Naive thymus-derived CD4-positive, alpha-beta T cell (primary cell): ENCODE data around the gene UNC13A. TPM values are rescaled to one million over a fixed set of nuclear protein-coding genes. Genes with fewer than 3 reads are reported as not detected.

Experiments used
- ATAC-seq: fragments of 150-1000 bp; cut with Tn5 transposase; 2 replicates; pipeline ENCODE4 v1.10.0; 2021; ENCODE audit warnings: mild to moderate bottlenecking, moderate library complexity
- CTCF ChIA-PET: fragments of 350-600 bp; sonication (Branson Sonifier 250); formaldehyde crosslinking; loops from one replicate; lab custom pipeline; 2021; ENCODE audit warnings: antibody characterized with exemption; lab: Charles Lee
- POLR2A ChIA-PET: fragments of 350-600 bp; sonication (Branson Sonifier 250); formaldehyde crosslinking; loops from one replicate; lab custom pipeline; 2021; ENCODE audit warnings: antibody characterized with exemption, inconsistent platforms; lab: Charles Lee
- DNase-seq, 9 donors: peaks; one replicate each; pipeline versions ENCODE4 v3.0.0 to v3.0.0-alpha.2; 2020 to 2022; ENCODE audit warnings: mixed read lengths in 1 of 9
- H3K27ac ChIP-seq: one replicate; pipeline ENCODE4 v1.7.0; 2013; ENCODE audit warnings: mild to moderate bottlenecking, low read depth, low read length, moderate library complexity
- H3K27me3 ChIP-seq, 2 donors: one replicate each; pipeline ENCODE4 v1.7.0; 2013; ENCODE audit warnings: low read length in 2 of 2, mild to moderate bottlenecking in 2 of 2, moderate library complexity in 2 of 2; ENCODE audit not compliant: control insufficient read depth in 2 of 2, insufficient read depth in 2 of 2
- H3K36me3 ChIP-seq, 3 experiments: 1 replicate in 2 of 3; 2 replicates in 1 of 3; pipeline ENCODE4 v1.7.0; 2013; ENCODE audit warnings: low read length in 3 of 3, mild to moderate bottlenecking in 3 of 3, moderate library complexity in 1 of 3; ENCODE audit not compliant: insufficient read depth in 3 of 3, control insufficient read depth in 2 of 3
- H3K4me1 ChIP-seq, 2 donors: one replicate each; pipeline ENCODE4 v1.7.0; 2013; ENCODE audit warnings: low read length in 2 of 2, mild to moderate bottlenecking in 2 of 2, moderate library complexity in 1 of 2; ENCODE audit not compliant: control insufficient read depth in 2 of 2, insufficient read depth in 2 of 2
- H3K4me3 ChIP-seq: 2 replicates; pipeline ENCODE4 v1.7.0; 2013; ENCODE audit warnings: mild to moderate bottlenecking, low read length
- H3K9me3 ChIP-seq, 3 experiments: 1 replicate in 2 of 3; 2 replicates in 1 of 3; pipeline ENCODE4 v1.7.0; 2013; ENCODE audit warnings: low read length in 3 of 3; ENCODE audit not compliant: control insufficient read depth in 2 of 3
- H3K27ac Mint-ChIP-seq, 9 donors: one replicate each; pipeline ENCODE4 v1.8.0; 2020 to 2022; ENCODE audit warnings: mixed read lengths in 9 of 9, mild to moderate bottlenecking in 8 of 9, moderate library complexity in 5 of 9, inconsistent platforms in 2 of 9
- H3K27me3 Mint-ChIP-seq, 5 donors: one replicate each; pipeline ENCODE4 v1.8.0; 2021 to 2022; ENCODE audit warnings: mixed read lengths in 5 of 5, mild to moderate bottlenecking in 1 of 5
- H3K36me3 Mint-ChIP-seq, 5 donors: one replicate each; pipeline ENCODE4 v1.8.0; 2020 to 2022; ENCODE audit warnings: mixed read lengths in 5 of 5, mild to moderate bottlenecking in 3 of 5, inconsistent platforms in 1 of 5
- H3K4me1 Mint-ChIP-seq, 7 donors: one replicate each; pipeline ENCODE4 v1.8.0; 2020 to 2022; ENCODE audit warnings: mixed read lengths in 7 of 7, mild to moderate bottlenecking in 3 of 7, inconsistent platforms in 1 of 7
- H3K4me3 Mint-ChIP-seq, 10 donors: one replicate each; pipeline ENCODE4 v1.8.0; 2020 to 2022; ENCODE audit warnings: mild to moderate bottlenecking in 10 of 10, mixed read lengths in 10 of 10, moderate library complexity in 6 of 10, inconsistent platforms in 2 of 10
- H3K9me3 Mint-ChIP-seq, 11 donors: one replicate each; pipeline ENCODE4 v1.8.0; 2020 to 2022; ENCODE audit warnings: mixed read lengths in 11 of 11, mild to moderate bottlenecking in 4 of 11, inconsistent platforms in 1 of 11, moderate library complexity in 1 of 11
- intact Hi-C, 2 donors: fragments of 100-400 bp; cut with micrococcal nuclease; formaldehyde crosslinking; loops; one replicate each; pipeline ENCODE4 v1.15.1; 2023
- polyA plus RNA-seq, 2 donors: library from polyadenylated mRNA; unstranded; fragments of 300-500 nt; fragmentation: Illumina TruSeq; gene quantifications; one replicate each; pipeline ENCODE4 v1.2.3, GENCODE V29; 2021
- total RNA-seq, 6 experiments: library from RNA in 5 of 6; stranded (reverse) in 5 of 6; gene quantifications; 1 replicate in 5 of 6; 2 replicates in 1 of 6; pipeline ENCODE4 v1.2.3 and lab custom pipeline; 2021 to 2026

The UNC13A gene
- total and polyA plus RNA-seq, 7 experiments from 2014 or later: 0.02 to 0.30 (median 0.04) TPM; not detected in 1

GRCh38 chr19:17648786-17649185 lies 39.4 kb downstream of the UNC13A start:
- H3K27ac ChIP-seq: no peak overlapping the region
- no peaks in the 10 kb centered on the region for H3K9me3 ChIP-seq
- H3K4me3 ChIP-seq: no peak overlapping the region
- H3K27me3 ChIP-seq: no peaks in the 10 kb centered on the region
- Mint-ChIP-seq H3K9me3 (peaks cover 0 to 4% (median 0%) of the 10 kb centered on the region in 11 donors), H3K27ac (no peak overlapping the region), H3K36me3 (no peaks in the 10 kb centered on the region), H3K4me1 (no peaks in the 10 kb centered on the region), H3K4me3 (no peak overlapping the region), H3K27me3 (peaks cover 3 to 19% (median 8%) of the 10 kb centered on the region in 5 donors)
- H3K36me3 ChIP-seq: no peaks in the 10 kb centered on the region
- no peaks in the 10 kb centered on the region for H3K4me1 ChIP-seq
- ATAC-seq (no peak), DNase-seq (no peak)
- POLR2A ChIA-PET: interaction anchor here (0.6 kb wide), 1 partner anchor 12 kb away, joined by 3 read pairs; no protein-coding TSS in a partner anchor
- CTCF ChIA-PET: no interaction called here
- intact Hi-C loops: no loop called here

- peaks cover 3 to 23% (median 12%) of the 10 kb centered on the region in 5 donors for H3K27me3 Mint-ChIP-seq
- H3K27ac Mint-ChIP-seq: no peak overlapping the region
- H3K4me1 ChIP-seq: no peaks in the 10 kb centered on the region
- H3K4me1 Mint-ChIP-seq: no peaks in the 10 kb centered on the region
- no peak overlapping the region for H3K4me3 ChIP-seq
- H3K36me3 ChIP-seq: no peaks in the 10 kb centered on the region
- CTCF ChIA-PET: no interaction called here
- ATAC-seq (no peak), DNase-seq (no peak)
- H3K27ac ChIP-seq: no peak overlapping the region
- H3K27me3 ChIP-seq: no peaks in the 10 kb centered on the region
- H3K9me3 ChIP-seq: no peaks in the 10 kb centered on the region
- peaks cover 0 to 4% (median 0%) of the 10 kb centered on the region in 11 donors for H3K9me3 Mint-ChIP-seq
- H3K4me3 Mint-ChIP-seq: no peak overlapping the region
- intact Hi-C loops: no loop called here
- H3K36me3 Mint-ChIP-seq: no peaks in the 10 kb centered on the region
- POLR2A ChIA-PET: no interaction called here
Observed at GRCh38 chr19:17648097-17648660, 40.0 kb downstream of the UNC13A start.

- no peaks in the 10 kb centered on the region for H3K4me1 ChIP-seq
- H3K36me3 ChIP-seq: no peaks in the 10 kb centered on the region
- H3K27me3 ChIP-seq: no peaks in the 10 kb centered on the region
- H3K27ac Mint-ChIP-seq: no peak overlapping the region
- H3K27me3 Mint-ChIP-seq: peaks cover 2 to 23% (median 12%) of the 10 kb centered on the region in 5 donors
- H3K9me3 ChIP-seq: no peaks in the 10 kb centered on the region
- intact Hi-C loops: no loop called here
- H3K4me1 Mint-ChIP-seq: no peaks in the 10 kb centered on the region
- H3K9me3 Mint-ChIP-seq: peaks cover 0 to 3% (median 0%) of the 10 kb centered on the region in 11 donors
- H3K27ac ChIP-seq: no peak overlapping the region
- ChIA-PET POLR2A (no interaction called here), CTCF (no interaction called here)
- no peak overlapping the region for H3K4me3 ChIP-seq
- DNase-seq (no peak), ATAC-seq (no peak)
- no peak overlapping the region for H3K4me3 Mint-ChIP-seq
- no peaks in the 10 kb centered on the region for H3K36me3 Mint-ChIP-seq
Observed at GRCh38 chr19:17647071-17648020, 40.8 kb downstream of the UNC13A start.

- no peak for DNase-seq
- CTCF ChIA-PET: no interaction called here
Observed at GRCh38 chr19:17646441-17646840, 41.7 kb downstream of the UNC13A start.

GRCh38 chr19:17645339-17645963 lies 42.7 kb downstream of the UNC13A start:
- no peak for ATAC-seq
- intact Hi-C loops: no loop called here
- peaks cover 0 to 23% (median 12%) of the 10 kb centered on the region in 5 donors for H3K27me3 Mint-ChIP-seq
- Histone ChIP-seq H3K4me1 (no peaks in the 10 kb centered on the region), H3K27ac (no peak overlapping the region), H3K9me3 (no peaks in the 10 kb centered on the region), H3K27me3 (no peaks in the 10 kb centered on the region), H3K36me3 (no peaks in the 10 kb centered on the region), H3K4me3 (no peak overlapping the region)
- H3K27ac Mint-ChIP-seq: no peak overlapping the region
- ChIA-PET CTCF (no interaction called here), POLR2A (no interaction called here)
- peaks cover 0 to 3% (median 0%) of the 10 kb centered on the region in 11 donors for H3K9me3 Mint-ChIP-seq
- no peaks in the 10 kb centered on the region for H3K36me3 Mint-ChIP-seq
- DNase-seq: no peak
- no peaks in the 10 kb centered on the region for H3K4me1 Mint-ChIP-seq
- H3K4me3 Mint-ChIP-seq: no peak overlapping the region

More at GRCh38 chr19:17646441-17646840, 41.7 kb downstream of the UNC13A start:
- H3K36me3 ChIP-seq: no peaks in the 10 kb centered on the region
- Mint-ChIP-seq H3K4me3 (no peak overlapping the region), H3K4me1 (no peaks in the 10 kb centered on the region), H3K9me3 (peaks cover 0 to 3% (median 0%) of the 10 kb centered on the region in 11 donors), H3K27me3 (peaks cover 0 to 23% (median 12%) of the 10 kb centered on the region in 5 donors), H3K27ac (no peak overlapping the region), H3K36me3 (no peaks in the 10 kb centered on the region)
- POLR2A ChIA-PET: no interaction called here
- H3K9me3 ChIP-seq: no peaks in the 10 kb centered on the region
- H3K4me3 ChIP-seq: no peak overlapping the region
- no peaks in the 10 kb centered on the region for H3K27me3 ChIP-seq
- H3K4me1 ChIP-seq: no peaks in the 10 kb centered on the region
- no peak overlapping the region for H3K27ac ChIP-seq
- ATAC-seq: no peak
- intact Hi-C loops: no loop called here

- Histone ChIP-seq H3K4me1 (no peaks in the 10 kb centered on the region), H3K27me3 (no peaks in the 10 kb centered on the region), H3K36me3 (no peaks in the 10 kb centered on the region), H3K9me3 (no peaks in the 10 kb centered on the region), H3K4me3 (no peak overlapping the region), H3K27ac (no peak overlapping the region)
- ChIA-PET CTCF (no interaction called here), POLR2A (no interaction called here)
- Mint-ChIP-seq H3K9me3 (peaks cover 0 to 3% (median 0%) of the 10 kb centered on the region in 11 donors), H3K27me3 (peaks cover 0 to 33% (median 13%) of the 10 kb centered on the region in 5 donors), H3K4me3 (no peak overlapping the region), H3K27ac (no peak overlapping the region), H3K4me1 (no peaks in the 10 kb centered on the region), H3K36me3 (no peaks in the 10 kb centered on the region)
- no peak for ATAC-seq
- intact Hi-C loops: no loop called here
- no peak for DNase-seq
Observed at GRCh38 chr19:17642656-17643055, 45.5 kb downstream of the UNC13A start.
